OCI-M2 (cell line): ENCODE data around the gene ZNF213.
"Not testable (repeated sequence)": the region's sequence is repeated elsewhere in the genome, so short reads cannot be mapped to it uniquely, and the experiment has no call there.

ENCODE experiments used
- DNase-seq: peaks from one replicate; lab custom pipeline; 2025; ENCODE audit not compliant: unreplicated experiment; lab: John Stamatoyannopoulos, UW

Gene ZNF213

GRCh38 chr16:3123986-3124886 lies 10.6 kb upstream of the ZNF213 start:
- peak; percentile 81 for DNase-seq

- no peak for DNase-seq
These were observed 7.1 kb upstream of the ZNF213 start for GRCh38 chr16:3127745-3128144.

GRCh38 chr16:3129137-3130131 lies 5.4 kb upstream of the ZNF213 start:
- DNase-seq = peak; percentile 70

- peak; percentile 21 for DNase-seq
These were observed 3.0 kb upstream of the ZNF213 start for GRCh38 chr16:3131755-3132377.

- no peak for DNase-seq
These were observed 985 bp upstream of the ZNF213 start for GRCh38 chr16:3133844-3134243.

GRCh38 chr16:3135126-3135715 lies 392 bp downstream of the ZNF213 start:
- no peak for DNase-seq

- no peak for DNase-seq
These were observed 2.4 kb downstream of the ZNF213 start for GRCh38 chr16:3137267-3137666.

- DNase-seq = no peak
These were observed 3.5 kb downstream of the ZNF213 start for GRCh38 chr16:3138342-3138741.

GRCh38 chr16:3138823-3139426 lies 4.1 kb downstream of the ZNF213 start:
- no peak for DNase-seq

GRCh38 chr16:3139561-3139960 lies 4.7 kb downstream of the ZNF213 start:
- DNase-seq = not testable (repeated sequence)

- no peak for DNase-seq
These were observed 6.0 kb downstream of the ZNF213 start for GRCh38 chr16:3140603-3141427.

- DNase-seq = no peak
These were observed 7.0 kb downstream of the ZNF213 start for GRCh38 chr16:3141781-3142311.

- no peak for DNase-seq
These were observed 7.5 kb downstream of the ZNF213 start for GRCh38 chr16:3142327-3142726.

- no peak for DNase-seq
These were observed 7.9 kb downstream of the ZNF213 start for GRCh38 chr16:3142770-3143169.

GRCh38 chr16:3143189-3143588 lies 8.4 kb downstream of the ZNF213 start:
- DNase-seq = no peak

GRCh38 chr16:3143598-3144320 lies 8.9 kb downstream of the ZNF213 start:
- DNase-seq = no peak

GRCh38 chr16:3144321-3144983 lies 9.6 kb downstream of the ZNF213 start:
- DNase-seq = no peak

- no peak for DNase-seq
These were observed 10.3 kb downstream of the ZNF213 start for GRCh38 chr16:3145151-3145550.
